RWPE1 (cell line): Measurements from ENCODE around the gene THOC7.

Experiments used
- CTCF ChIA-PET: fragments of 350-600 bp; sonication (Branson Sonifier 250); formaldehyde crosslinking; extraction: SDS; loops from one replicate; lab custom pipeline; 2021; lab: Yijun Ruan, JAX
- POLR2A ChIA-PET: fragments of 400-600 bp; formaldehyde crosslinking; extraction: SDS; loops from one replicate; lab custom pipeline; 2020; ENCODE audit warnings: antibody characterized with exemption; ENCODE audit not compliant: low non-redundant PET; lab: Yijun Ruan, JAX
- DNase-seq: peaks from one replicate; pipeline ENCODE4 v3.0.0; 2012; ENCODE audit warnings: low spot score
- H3K27ac ChIP-seq: fragments of 450-650 bp; 2 replicates; pipeline ENCODE4 v1.5.1; 2017
- CTCF ChIP-seq: fragments of 450-650 bp; conservative IDR thresholded peaks from 2 replicates; pipeline ENCODE4 v1.5.1; 2017; ENCODE audit warnings: low read depth, mild to moderate bottlenecking

Gene THOC7

GRCh38 chr3:63900010-63900409 is 36.4 kb upstream of the THOC7 start:
- TF ChIP-seq CTCF: no peak
- POLR2A ChIA-PET: no interaction called here
- no peak overlapping the region for H3K27ac ChIP-seq
- no peak for DNase-seq
- CTCF ChIA-PET: interaction anchor here (0.6 kb wide), 1 partner anchor 30 kb away, joined by 3 read pairs; no protein-coding TSS in a partner anchor

- no peak overlapping the region for H3K27ac ChIP-seq
- CTCF ChIA-PET: interaction anchor here (0.6 to 0.8 kb wide), 2 partner anchors 23 to 573 kb away, joined by 4 to 5 read pairs; no protein-coding TSS in a partner anchor
- DNase-seq: no peak
- no peak for TF ChIP-seq CTCF
- POLR2A ChIA-PET: no interaction called here
Observed at GRCh38 chr3:63896332-63897030, 32.9 kb upstream of the THOC7 start.

- CTCF ChIA-PET: interaction anchor here (0.6 to 0.8 kb wide), 2 partner anchors 22 to 572 kb away, joined by 4 to 5 read pairs; no protein-coding TSS in a partner anchor
- POLR2A ChIA-PET: no interaction called here
- DNase-seq: no peak
- TF ChIP-seq CTCF: no peak
- H3K27ac ChIP-seq: no peak overlapping the region
Observed at GRCh38 chr3:63895422-63896189, 32.0 kb upstream of the THOC7 start.

- no peak for DNase-seq
- ChIA-PET CTCF (no interaction called here), POLR2A (no interaction called here)
- no peak overlapping the region for H3K27ac ChIP-seq
- TF ChIP-seq CTCF: no peak
Observed at GRCh38 chr3:63892773-63893352, 29.3 kb upstream of the THOC7 start.

- no peak overlapping the region for H3K27ac ChIP-seq
- DNase-seq: no peak
- ChIA-PET POLR2A (no interaction called here), CTCF (no interaction called here)
- no peak for TF ChIP-seq CTCF
Observed at GRCh38 chr3:63891518-63891917, 27.9 kb upstream of the THOC7 start.

- no peak for DNase-seq
Observed at GRCh38 chr3:63886858-63887257, 23.3 kb upstream of the THOC7 start.

More at GRCh38 chr3:63886858-63887257, 23.3 kb upstream of the THOC7 start:
- TF ChIP-seq CTCF: no peak
- H3K27ac ChIP-seq: no peak overlapping the region
- CTCF ChIA-PET: no interaction called here
- POLR2A ChIA-PET: no interaction called here
